ENCODE results near the gene BRAF. TPM values are rescaled to one million over a fixed set of nuclear protein-coding genes. Genes with fewer than 3 reads are reported as not detected.
"Not testable (repeated sequence)": the region's sequence is repeated elsewhere in the genome, so short reads cannot be mapped to it uniquely, and the experiment has no call there.

The BRAF gene
- total and polyA plus RNA-seq, 2 experiments from 2014 or later: 14.0 to 42.0 TPM

DNA sequence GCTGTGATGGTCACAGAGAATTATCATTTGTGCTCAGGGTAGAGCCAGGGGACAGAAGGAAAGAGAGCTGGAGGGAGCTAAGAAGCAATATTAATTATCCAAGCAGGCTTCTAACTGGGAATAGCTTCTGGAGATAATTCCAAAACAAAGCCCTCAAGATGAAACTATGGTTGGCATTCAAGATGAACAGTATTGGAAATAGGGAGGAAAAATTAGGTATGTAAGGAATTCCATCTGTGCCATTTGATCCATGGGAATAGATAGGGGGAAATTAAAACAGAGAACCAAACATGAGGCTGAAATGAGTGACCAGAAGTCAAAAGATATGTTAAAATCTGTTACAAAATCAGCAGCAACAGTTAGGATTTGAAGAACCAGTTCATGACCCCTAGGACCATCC is 152.9 kb downstream of the BRAF start:
- Histone ChIP-seq H3K4me2 (no peak overlapping the region), H3K36me3 (replicated peaks; ENCODE audit: insufficient read depth, low read depth) (no peaks in the 10 kb centered on the region), H3K9me3 (ENCODE audit: low read depth) (no peaks in the 10 kb centered on the region), H3K79me2 (no peaks in the 10 kb centered on the region), H3K4me3 (no peak overlapping the region), H2AFZ (no peak overlapping the region), H3K9me2 (replicated peaks; ENCODE audit: insufficient read depth) (no peaks in the 10 kb centered on the region), H3K4me1 (ENCODE audit: insufficient read depth) (no peaks in the 10 kb centered on the region), H3K27ac (no peak overlapping the region), H3K27me3 (no peaks in the 10 kb centered on the region), H4K20me1 (ENCODE audit: insufficient read depth, poor library complexity, severe bottlenecking) (no peaks in the 10 kb centered on the region)
- TF ChIP-seq, protein P1, sequence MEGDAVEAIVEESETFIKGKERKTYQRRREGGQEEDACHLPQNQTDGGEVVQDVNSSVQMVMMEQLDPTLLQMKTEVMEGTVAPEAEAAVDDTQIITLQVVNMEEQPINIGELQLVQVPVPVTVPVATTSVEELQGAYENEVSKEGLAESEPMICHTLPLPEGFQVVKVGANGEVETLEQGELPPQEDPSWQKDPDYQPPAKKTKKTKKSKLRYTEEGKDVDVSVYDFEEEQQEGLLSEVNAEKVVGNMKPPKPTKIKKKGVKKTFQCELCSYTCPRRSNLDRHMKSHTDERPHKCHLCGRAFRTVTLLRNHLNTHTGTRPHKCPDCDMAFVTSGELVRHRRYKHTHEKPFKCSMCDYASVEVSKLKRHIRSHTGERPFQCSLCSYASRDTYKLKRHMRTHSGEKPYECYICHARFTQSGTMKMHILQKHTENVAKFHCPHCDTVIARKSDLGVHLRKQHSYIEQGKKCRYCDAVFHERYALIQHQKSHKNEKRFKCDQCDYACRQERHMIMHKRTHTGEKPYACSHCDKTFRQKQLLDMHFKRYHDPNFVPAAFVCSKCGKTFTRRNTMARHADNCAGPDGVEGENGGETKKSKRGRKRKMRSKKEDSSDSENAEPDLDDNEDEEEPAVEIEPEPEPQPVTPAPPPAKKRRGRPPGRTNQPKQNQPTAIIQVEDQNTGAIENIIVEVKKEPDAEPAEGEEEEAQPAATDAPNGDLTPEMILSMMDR (IDR thresholded peaks at IDR 0.05; ENCODE audit: poor library complexity): no peak
- TF ChIP-seq EZH2phosphoT487 (IDR thresholded peaks at IDR 0.05; ENCODE audit: low read depth, severe bottlenecking, unreplicated experiment) (no peak), EZH2 (IDR thresholded peaks at IDR 0.05; ENCODE audit: borderline replicate concordance) (no peak)
- DNase-seq (ENCODE audit: low spot score): no peak

DNA sequence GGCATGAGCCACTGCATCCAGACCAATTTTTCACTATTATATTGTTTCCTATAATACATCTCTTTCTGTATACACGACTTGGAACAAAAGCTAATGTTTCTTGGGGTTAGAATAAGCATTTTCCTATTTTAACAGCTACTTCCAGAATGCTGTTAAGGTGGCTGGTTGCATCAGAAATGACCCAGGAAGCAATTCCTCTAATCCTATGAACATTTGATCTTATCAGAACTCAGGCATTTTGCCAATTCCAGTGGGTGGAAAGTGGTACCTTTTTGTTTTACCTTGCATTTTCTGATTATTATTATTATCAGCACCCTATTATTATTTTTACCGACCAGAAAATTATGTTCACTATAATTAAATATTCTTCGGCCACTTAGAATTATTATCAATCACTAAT is 154.9 kb downstream of the BRAF start:
- whole genome bisulfite sequencing (ENCODE audit: low lambda C conversion rate, missing lambda C conversion rate): 95% methylated on average over 3 of the region's 3 CpGs

DNA sequence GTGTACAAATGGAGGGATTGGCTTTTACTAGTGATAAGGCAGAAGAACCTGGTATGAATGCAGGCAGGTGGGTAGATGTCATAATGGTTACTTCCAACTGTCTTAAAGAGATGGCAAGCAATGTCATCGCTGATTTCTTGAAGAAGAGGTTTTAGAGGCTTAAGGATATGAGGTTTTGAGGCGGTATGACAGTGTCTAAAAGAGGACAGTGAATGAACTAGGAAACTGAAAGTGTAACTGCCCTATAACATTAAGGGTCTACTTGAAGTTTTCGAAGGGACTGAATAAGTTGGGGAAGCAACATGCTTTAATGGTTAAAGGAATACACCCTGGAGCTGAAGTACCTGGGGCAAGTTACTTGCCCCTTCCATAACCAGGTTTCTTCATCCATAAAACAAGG is 157.3 kb downstream of the BRAF start:
- H3K27me3 ChIP-seq: no peaks in the 10 kb centered on the region
- no peaks in the 10 kb centered on the region for H3K9me3 ChIP-seq (ENCODE audit: low read depth)
- no peak overlapping the region for H2AFZ ChIP-seq
- no peaks in the 10 kb centered on the region for H4K20me1 ChIP-seq (ENCODE audit: insufficient read depth, poor library complexity, severe bottlenecking)
- no peak overlapping the region for H3K27ac ChIP-seq
- no peaks in the 10 kb centered on the region for H3K79me2 ChIP-seq
- H3K36me3 ChIP-seq (replicated peaks; ENCODE audit: insufficient read depth, low read depth): no peaks in the 10 kb centered on the region
- no peak for DNase-seq (ENCODE audit: low spot score)
- H3K4me2 ChIP-seq: no peak overlapping the region
- H3K4me3 ChIP-seq: no peak overlapping the region
- H3K4me1 ChIP-seq (ENCODE audit: insufficient read depth): no peaks in the 10 kb centered on the region
- WGBS (ENCODE audit: low lambda C conversion rate, missing lambda C conversion rate): 97% methylated on average over 3 of the region's 3 CpGs
- TF ChIP-seq EZH2phosphoT487 (IDR thresholded peaks at IDR 0.05; ENCODE audit: low read depth, severe bottlenecking, unreplicated experiment): no peak
- TF ChIP-seq EZH2 (IDR thresholded peaks at IDR 0.05; ENCODE audit: borderline replicate concordance): no peak
- TF ChIP-seq, protein P1 (IDR thresholded peaks at IDR 0.05; ENCODE audit: poor library complexity): no peak
- H3K9me2 ChIP-seq (replicated peaks; ENCODE audit: insufficient read depth): no peaks in the 10 kb centered on the region

More for the DNA sequence above, 154.9 kb downstream of the BRAF start:
- Histone ChIP-seq H4K20me1 (ENCODE audit: insufficient read depth, poor library complexity, severe bottlenecking) (no peaks in the 10 kb centered on the region), H3K36me3 (replicated peaks; ENCODE audit: insufficient read depth, low read depth) (no peaks in the 10 kb centered on the region), H3K4me2 (no peak overlapping the region), H3K4me3 (no peak overlapping the region), H3K27ac (no peak overlapping the region), H2AFZ (no peak overlapping the region), H3K9me2 (replicated peaks; ENCODE audit: insufficient read depth) (no peaks in the 10 kb centered on the region), H3K27me3 (no peaks in the 10 kb centered on the region), H3K4me1 (ENCODE audit: insufficient read depth) (no peaks in the 10 kb centered on the region), H3K79me2 (no peaks in the 10 kb centered on the region), H3K9me3 (ENCODE audit: low read depth) (no peaks in the 10 kb centered on the region)
- TF ChIP-seq, protein P1 (IDR thresholded peaks at IDR 0.05; ENCODE audit: poor library complexity): no peak
- no peak for TF ChIP-seq EZH2phosphoT487 (IDR thresholded peaks at IDR 0.05; ENCODE audit: low read depth, severe bottlenecking, unreplicated experiment)
- no peak for TF ChIP-seq EZH2 (IDR thresholded peaks at IDR 0.05; ENCODE audit: borderline replicate concordance)
- no peak for DNase-seq (ENCODE audit: low spot score)

DNA sequence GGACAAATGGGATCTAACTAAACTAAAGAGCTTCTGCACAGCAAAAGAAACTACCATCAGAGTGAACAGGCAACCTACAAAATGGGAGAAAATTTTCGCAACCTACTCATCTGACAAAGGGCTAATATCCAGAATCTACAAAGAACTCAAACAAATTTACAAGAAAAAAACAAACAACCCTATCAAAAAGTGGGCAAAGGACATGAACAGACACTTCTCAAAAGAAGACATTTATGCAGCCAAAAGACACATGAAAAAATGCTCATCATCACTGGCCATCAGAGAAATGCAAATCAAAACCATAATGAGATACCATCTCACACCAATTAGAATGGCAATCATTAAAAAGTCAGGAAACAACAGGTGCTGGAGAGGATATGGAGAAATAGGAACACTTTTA is 159.3 kb downstream of the BRAF start:
- not testable (repeated sequence) for H3K4me2 ChIP-seq; H3K9me2 ChIP-seq (replicated peaks; ENCODE audit: insufficient read depth); H3K4me3 ChIP-seq; H3K27me3 ChIP-seq; H3K79me2 ChIP-seq; DNase-seq (ENCODE audit: low spot score); H2AFZ ChIP-seq; H3K27ac ChIP-seq; H3K36me3 ChIP-seq (replicated peaks; ENCODE audit: insufficient read depth, low read depth); H4K20me1 ChIP-seq (ENCODE audit: insufficient read depth, poor library complexity, severe bottlenecking); H3K4me1 ChIP-seq (ENCODE audit: insufficient read depth); H3K9me3 ChIP-seq (ENCODE audit: low read depth)
- WGBS (ENCODE audit: low lambda C conversion rate, missing lambda C conversion rate): 100% methylated on average over 1 of the region's 1 CpG

DNA sequence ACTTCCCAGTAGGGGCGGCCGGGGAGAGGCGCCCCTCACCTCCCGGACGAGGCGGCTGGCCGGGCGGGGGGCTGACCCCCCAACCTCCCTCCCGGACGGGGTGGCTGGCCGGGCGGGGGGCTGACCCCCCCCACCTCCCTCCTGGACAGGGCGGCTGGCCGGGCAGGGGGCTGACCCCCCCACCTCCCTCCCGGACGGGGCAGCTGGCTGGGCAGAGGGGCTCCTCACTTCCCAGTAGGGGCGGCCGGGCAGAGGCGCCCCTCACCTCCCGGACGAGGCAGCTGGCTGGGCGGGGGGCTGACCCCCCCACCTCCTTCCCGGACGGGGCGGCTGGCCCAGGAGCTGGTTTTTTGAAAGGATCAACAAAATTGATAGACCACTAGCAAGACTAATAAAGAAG is 161.6 kb downstream of the BRAF start:
- not testable (repeated sequence) for DNase-seq (ENCODE audit: low spot score); H3K9me3 ChIP-seq (ENCODE audit: low read depth); H3K4me1 ChIP-seq (ENCODE audit: insufficient read depth); H3K79me2 ChIP-seq; H3K4me2 ChIP-seq; H3K9me2 ChIP-seq (replicated peaks; ENCODE audit: insufficient read depth); H3K27ac ChIP-seq; H3K27me3 ChIP-seq; H3K36me3 ChIP-seq (replicated peaks; ENCODE audit: insufficient read depth, low read depth); H3K4me3 ChIP-seq; H4K20me1 ChIP-seq (ENCODE audit: insufficient read depth, poor library complexity, severe bottlenecking); H2AFZ ChIP-seq
- WGBS (ENCODE audit: low lambda C conversion rate, missing lambda C conversion rate): 100% methylated on average over 2 of the region's 25 CpGs

DNA sequence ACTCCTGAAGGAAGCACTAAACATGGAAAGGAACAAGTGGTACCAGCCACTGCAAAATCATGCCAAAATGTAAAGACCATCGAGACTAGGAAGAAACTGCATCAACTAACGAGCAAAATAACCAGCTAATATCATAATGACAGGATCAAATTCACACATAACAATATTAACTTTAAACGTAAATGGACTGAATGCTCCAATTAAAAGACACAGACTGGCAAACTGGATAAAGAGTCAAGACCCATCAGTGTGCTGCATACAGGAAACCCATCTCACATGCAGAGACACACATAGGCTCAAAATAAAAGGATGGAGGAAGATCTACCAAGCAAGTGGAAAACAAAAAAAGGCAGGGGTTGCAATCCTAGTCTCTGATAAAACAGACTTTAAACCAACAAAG is 163.4 kb downstream of the BRAF start:
- not testable (repeated sequence) for H4K20me1 ChIP-seq (ENCODE audit: insufficient read depth, poor library complexity, severe bottlenecking); DNase-seq (ENCODE audit: low spot score); H3K27me3 ChIP-seq; H3K4me1 ChIP-seq (ENCODE audit: insufficient read depth); H2AFZ ChIP-seq; H3K4me3 ChIP-seq; H3K36me3 ChIP-seq (replicated peaks; ENCODE audit: insufficient read depth, low read depth); H3K79me2 ChIP-seq; H3K4me2 ChIP-seq; H3K27ac ChIP-seq; H3K9me3 ChIP-seq (ENCODE audit: low read depth); H3K9me2 ChIP-seq (replicated peaks; ENCODE audit: insufficient read depth)
- 85% methylated on average over 3 of the region's 3 CpGs for WGBS (ENCODE audit: low lambda C conversion rate, missing lambda C conversion rate)
